Activated CD4-positive, alpha-beta memory T cell treated with anti-CD3 and anti-CD28 coated beads for 36 hours (primary cell): ENCODE data around the gene ARHGAP26. TPM values are rescaled to one million over a fixed set of nuclear protein-coding genes. Genes with fewer than 3 reads are reported as not detected.

Experiments
- CTCF ChIA-PET: fragments of 350-600 bp; sonication (Branson Sonifier 250); formaldehyde crosslinking; loops from one replicate; lab custom pipeline; 2021; ENCODE audit warnings: antibody characterized with exemption, inconsistent platforms; lab: Charles Lee
- POLR2A ChIA-PET: fragments of 350-600 bp; sonication (Branson Sonifier 250); formaldehyde crosslinking; loops from one replicate; lab custom pipeline; 2021; ENCODE audit warnings: antibody characterized with exemption; lab: Charles Lee
- DNase-seq: peaks from one replicate; pipeline ENCODE4 v3.0.0-alpha.2; 2020
- H3K27ac Mint-ChIP-seq: one replicate; pipeline ENCODE4 v1.8.0; 2021; ENCODE audit warnings: mixed read lengths
- H3K27me3 Mint-ChIP-seq: one replicate; pipeline ENCODE4 v1.8.0; 2021; ENCODE audit warnings: mixed read lengths
- H3K36me3 Mint-ChIP-seq: one replicate; pipeline ENCODE4 v1.8.0; 2021; ENCODE audit warnings: mixed read lengths
- H3K4me1 Mint-ChIP-seq: one replicate; pipeline ENCODE4 v1.8.0; 2021; ENCODE audit warnings: low read depth, mixed read lengths
- H3K4me3 Mint-ChIP-seq: one replicate; pipeline ENCODE4 v1.8.0; 2021; ENCODE audit warnings: mild to moderate bottlenecking, mixed read lengths
- H3K9me3 Mint-ChIP-seq: one replicate; pipeline ENCODE4 v1.8.0; 2021; ENCODE audit warnings: mixed read lengths
- intact Hi-C: fragments of 100-400 bp; cut with micrococcal nuclease; formaldehyde crosslinking; loops from one replicate; pipeline ENCODE4 v1.15.1; 2023
- total RNA-seq, 2 experiments: library from RNA; stranded (reverse); gene quantifications; one replicate each; pipeline ENCODE4 v1.2.3, GENCODE V29; 2021

ARHGAP26 gene
- total RNA-seq, 2 experiments from 2014 or later: 16.4 to 16.9 TPM

- Mint-ChIP-seq H3K4me3 (no peak overlapping the region), H3K4me1 (no peaks in the 10 kb centered on the region), H3K36me3 (peaks cover 7% of the 10 kb centered on the region), H3K27ac (no peak overlapping the region), H3K27me3 (no peaks in the 10 kb centered on the region), H3K9me3 (no peaks in the 10 kb centered on the region)
- no peak for DNase-seq
- ChIA-PET POLR2A (no interaction called here), CTCF (interaction anchor here (0.9 to 1.4 kb wide), 3 partner anchors 15 to 218 kb away, joined by 3 read pairs; no protein-coding TSS in a partner anchor)
- intact Hi-C loops: no loop called here
Observed at GRCh38 chr5:142935014-142935413, 164.8 kb downstream of the ARHGAP26 start.

GRCh38 chr5:142937374-142937773 is 167.2 kb downstream of the ARHGAP26 start:
- Mint-ChIP-seq H3K27me3 (no peaks in the 10 kb centered on the region), H3K9me3 (no peaks in the 10 kb centered on the region), H3K27ac (no peak overlapping the region), H3K4me1 (peaks cover 4% of the 10 kb centered on the region), H3K4me3 (no peak overlapping the region), H3K36me3 (peaks cover 4% of the 10 kb centered on the region)
- intact Hi-C loops: no loop called here
- CTCF ChIA-PET: no interaction called here
- DNase-seq: no peak
- POLR2A ChIA-PET: no interaction called here

- intact Hi-C loops: no loop called here
- Mint-ChIP-seq H3K4me3 (no peak overlapping the region), H3K9me3 (no peaks in the 10 kb centered on the region), H3K4me1 (peaks cover 4% of the 10 kb centered on the region), H3K36me3 (peaks cover 3% of the 10 kb centered on the region), H3K27me3 (no peaks in the 10 kb centered on the region), H3K27ac (no peak overlapping the region)
- ChIA-PET POLR2A (no interaction called here), CTCF (interaction anchor here (1.2 to 1.4 kb wide), 3 partner anchors 21 to 225 kb away, joined by 3 to 4 read pairs (median 3); no protein-coding TSS in a partner anchor)
- no peak for DNase-seq
Observed at GRCh38 chr5:142938266-142938880, 168.2 kb downstream of the ARHGAP26 start.

DNA sequence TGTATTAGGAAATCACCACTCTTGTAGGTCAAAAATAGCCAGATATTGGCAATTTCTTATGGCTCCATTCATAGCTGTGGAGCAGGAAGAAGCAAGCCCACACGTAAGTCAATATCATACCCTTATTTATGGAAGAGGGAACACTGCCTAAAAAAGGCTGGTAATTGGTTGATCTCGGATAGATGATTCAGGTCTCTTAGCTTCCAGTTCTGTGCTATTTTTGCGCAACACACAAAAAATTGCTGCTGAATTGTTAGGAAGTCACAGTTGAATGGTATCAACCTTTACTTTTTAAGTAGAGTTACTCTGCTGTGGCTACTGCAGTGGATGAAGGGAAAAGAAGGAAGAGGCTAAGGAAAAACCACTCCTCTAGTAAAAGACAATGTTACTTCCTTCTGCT is 168.8 kb downstream of the ARHGAP26 start:
- ChIA-PET CTCF (interaction anchor here (1.2 to 1.4 kb wide), 4 partner anchors 20 to 225 kb away, joined by 3 to 4 read pairs (median 3); no protein-coding TSS in a partner anchor), POLR2A (no interaction called here)
- Mint-ChIP-seq H3K4me3 (no peak overlapping the region), H3K9me3 (no peaks in the 10 kb centered on the region), H3K27me3 (no peaks in the 10 kb centered on the region), H3K4me1 (peaks cover 4% of the 10 kb centered on the region), H3K27ac (no peak overlapping the region), H3K36me3 (peaks cover 2% of the 10 kb centered on the region)
- no peak for DNase-seq
- intact Hi-C loops: no loop called here

- no peaks in the 10 kb centered on the region for H3K36me3 Mint-ChIP-seq
- no peak for DNase-seq
Observed at GRCh38 chr5:142939884-142940283, 169.7 kb downstream of the ARHGAP26 start.

GRCh38 chr5:142941245-142941644 is 171.1 kb downstream of the ARHGAP26 start:
- Mint-ChIP-seq H3K27me3 (no peaks in the 10 kb centered on the region), H3K9me3 (no peaks in the 10 kb centered on the region), H3K4me3 (no peak overlapping the region), H3K4me1 (peaks cover 4% of the 10 kb centered on the region), H3K36me3 (no peaks in the 10 kb centered on the region), H3K27ac (no peak overlapping the region)
- CTCF ChIA-PET: no interaction called here
- no peak for DNase-seq
- intact Hi-C loops: no loop called here
- POLR2A ChIA-PET: interaction anchor here (1.0 kb wide), 1 partner anchor 68 kb away, joined by 3 read pairs; no protein-coding TSS in a partner anchor

More at GRCh38 chr5:142939884-142940283, 169.7 kb downstream of the ARHGAP26 start:
- H3K27me3 Mint-ChIP-seq: no peaks in the 10 kb centered on the region
- CTCF ChIA-PET: interaction anchor here (1.3 kb wide), 2 partner anchors 20 to 51 kb away, joined by 3 read pairs; no protein-coding TSS in a partner anchor
- intact Hi-C loops: no loop called here
- H3K4me3 Mint-ChIP-seq: no peak overlapping the region
- no peaks in the 10 kb centered on the region for H3K9me3 Mint-ChIP-seq
- peaks cover 4% of the 10 kb centered on the region for H3K4me1 Mint-ChIP-seq
- H3K27ac Mint-ChIP-seq: no peak overlapping the region
- POLR2A ChIA-PET: interaction anchor here (1.1 kb wide), 1 partner anchor 63 kb away, joined by 4 read pairs; no protein-coding TSS in a partner anchor

DNA sequence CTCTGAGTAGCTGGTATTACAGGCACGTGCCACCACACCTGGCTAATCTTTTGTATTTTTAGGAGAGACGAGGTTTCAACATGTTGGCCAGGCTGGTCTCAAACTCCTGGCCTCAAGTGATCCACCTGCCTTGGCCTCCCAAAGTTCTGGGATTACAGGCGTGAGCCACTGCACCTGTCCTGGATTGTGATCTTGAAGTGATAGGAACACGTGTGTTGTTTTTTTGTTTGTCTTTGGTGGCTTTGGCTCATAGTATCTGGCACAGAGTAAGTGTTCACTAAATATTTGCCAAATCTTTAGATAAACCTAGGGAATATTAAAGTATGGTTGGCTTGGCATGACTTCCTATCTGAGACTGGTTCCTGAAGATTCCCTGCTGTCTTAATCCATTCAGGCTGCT is 172.7 kb downstream of the ARHGAP26 start:
- CTCF ChIA-PET: no interaction called here
- Mint-ChIP-seq H3K27me3 (no peaks in the 10 kb centered on the region), H3K4me1 (peaks cover 4% of the 10 kb centered on the region), H3K36me3 (no peaks in the 10 kb centered on the region), H3K9me3 (no peaks in the 10 kb centered on the region), H3K27ac (no peak overlapping the region), H3K4me3 (no peak overlapping the region)
- no peak for DNase-seq
- POLR2A ChIA-PET: no interaction called here
- intact Hi-C loops: no loop called here

DNA sequence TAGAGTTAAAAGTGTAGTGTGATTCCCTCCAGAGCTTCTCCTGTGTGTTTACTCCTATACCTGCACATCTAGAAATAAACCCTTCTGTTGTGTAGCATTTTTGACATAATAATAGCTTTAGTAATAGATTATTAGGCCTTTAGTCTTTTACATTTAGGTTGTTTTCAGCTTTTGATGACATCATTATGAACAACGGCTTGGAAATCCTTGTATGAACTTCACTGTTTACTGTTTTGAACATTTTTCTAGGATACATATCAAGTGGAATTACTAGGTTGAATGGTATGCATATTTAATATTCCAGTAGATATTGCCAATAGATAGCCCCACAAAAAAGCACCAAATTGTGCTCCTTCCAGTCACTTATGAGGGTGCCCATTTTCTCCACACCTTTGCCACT is 174.0 kb downstream of the ARHGAP26 start:
- H3K36me3 Mint-ChIP-seq: no peaks in the 10 kb centered on the region
- ChIA-PET CTCF (no interaction called here), POLR2A (no interaction called here)
- no peak overlapping the region for H3K27ac Mint-ChIP-seq
- DNase-seq: no peak
- H3K4me1 Mint-ChIP-seq: peaks cover 4% of the 10 kb centered on the region
- no peaks in the 10 kb centered on the region for H3K27me3 Mint-ChIP-seq
- H3K9me3 Mint-ChIP-seq: no peaks in the 10 kb centered on the region
- H3K4me3 Mint-ChIP-seq: no peak overlapping the region
- intact Hi-C loops: no loop called here

- intact Hi-C loops: no loop called here
- DNase-seq: no peak
- Mint-ChIP-seq H3K4me1 (peaks cover 4% of the 10 kb centered on the region), H3K36me3 (no peaks in the 10 kb centered on the region), H3K9me3 (no peaks in the 10 kb centered on the region), H3K27ac (no peak overlapping the region), H3K27me3 (no peaks in the 10 kb centered on the region), H3K4me3 (no peak overlapping the region)
- CTCF ChIA-PET: no interaction called here
- POLR2A ChIA-PET: no interaction called here
Observed at GRCh38 chr5:142945321-142945720, 175.1 kb downstream of the ARHGAP26 start.

DNA sequence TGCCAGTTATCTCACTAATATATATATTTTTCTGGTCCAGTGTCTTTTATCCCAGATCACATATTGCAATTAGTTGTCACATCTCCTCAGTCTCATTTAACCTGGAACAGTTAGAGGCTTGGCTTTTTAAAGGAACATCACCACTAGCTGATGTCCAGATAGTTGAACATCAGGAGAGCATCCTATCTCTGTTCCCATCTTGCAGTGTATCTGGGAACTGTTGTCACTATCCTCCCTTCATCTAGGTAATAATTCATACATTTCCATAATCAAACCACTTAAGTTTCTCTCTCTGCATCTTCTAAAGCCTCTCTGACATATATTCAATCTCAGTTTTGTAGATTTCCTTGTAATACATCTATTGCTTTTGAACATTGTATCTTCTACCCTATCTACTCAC is 175.7 kb downstream of the ARHGAP26 start:
- no peaks in the 10 kb centered on the region for H3K36me3 Mint-ChIP-seq
- ChIA-PET CTCF (interaction anchor here (1.0 to 1.2 kb wide), 2 partner anchors 57 to 233 kb away, joined by 3 read pairs; no protein-coding TSS in a partner anchor), POLR2A (no interaction called here)
- no peaks in the 10 kb centered on the region for H3K9me3 Mint-ChIP-seq
- intact Hi-C loops: no loop called here
- H3K27me3 Mint-ChIP-seq: no peaks in the 10 kb centered on the region
- no peak for DNase-seq
- H3K4me1 Mint-ChIP-seq: peaks cover 4% of the 10 kb centered on the region
- no peak overlapping the region for H3K4me3 Mint-ChIP-seq
- H3K27ac Mint-ChIP-seq: no peak overlapping the region

DNA sequence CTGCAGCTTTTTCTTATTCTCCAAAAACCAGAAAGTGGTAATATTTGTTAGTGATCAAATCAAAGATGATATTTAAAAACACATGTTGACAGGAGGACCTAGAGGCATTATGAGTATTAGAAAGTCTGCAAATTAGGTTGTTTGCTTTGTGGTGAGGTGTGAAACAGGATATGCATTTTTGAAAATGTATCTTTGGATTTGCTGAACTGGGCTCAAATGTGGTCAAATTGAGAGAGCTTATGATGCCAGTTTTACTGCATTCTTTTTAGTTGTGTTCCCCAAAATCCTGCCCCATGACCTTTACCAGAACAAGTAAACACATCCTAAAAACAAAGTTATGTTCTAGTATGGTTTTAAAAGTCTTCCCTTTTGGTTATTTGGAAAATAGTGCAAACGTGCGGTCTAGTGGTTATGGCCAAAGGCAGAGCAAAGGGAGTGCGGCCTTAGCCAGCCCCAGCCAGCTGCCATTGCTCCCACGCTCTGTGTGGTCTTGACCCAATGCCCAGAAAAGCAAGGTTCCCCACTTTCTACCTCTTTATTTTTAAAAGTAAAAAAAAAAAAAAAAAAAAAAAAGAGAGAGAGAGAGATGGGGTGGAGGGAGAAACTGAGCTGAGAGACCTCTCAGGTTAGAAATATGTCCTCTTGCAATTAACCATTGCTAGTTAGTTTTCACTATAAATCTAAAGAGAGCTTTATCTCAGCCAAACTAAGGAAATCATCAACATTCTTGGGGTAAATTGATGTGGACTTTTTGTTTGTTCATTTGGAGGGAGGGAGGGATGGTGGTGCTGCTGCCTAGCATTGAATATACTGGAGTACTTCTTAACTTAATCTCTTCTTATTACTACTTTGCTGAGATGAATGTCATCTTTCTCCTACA is 176.6 kb downstream of the ARHGAP26 start:
- POLR2A ChIA-PET: no interaction called here
- Mint-ChIP-seq H3K27me3 (no peaks in the 10 kb centered on the region), H3K36me3 (no peaks in the 10 kb centered on the region), H3K4me3 (no peak overlapping the region), H3K9me3 (no peaks in the 10 kb centered on the region), H3K4me1 (no peaks in the 10 kb centered on the region), H3K27ac (no peak overlapping the region)
- intact Hi-C loops: no loop called here
- DNase-seq: no peak
- CTCF ChIA-PET: interaction anchor here (0.5 to 1.2 kb wide), 3 partner anchors 58 to 345 kb away, joined by 3 read pairs; no protein-coding TSS in a partner anchor

- H3K4me3 Mint-ChIP-seq: no peak overlapping the region
- no peaks in the 10 kb centered on the region for H3K27me3 Mint-ChIP-seq
- no peak for DNase-seq
- CTCF ChIA-PET: no interaction called here
- peaks cover 4% of the 10 kb centered on the region for H3K4me1 Mint-ChIP-seq
- H3K9me3 Mint-ChIP-seq: no peaks in the 10 kb centered on the region
- H3K36me3 Mint-ChIP-seq: no peaks in the 10 kb centered on the region
- no peak overlapping the region for H3K27ac Mint-ChIP-seq
- intact Hi-C loops: no loop called here
- POLR2A ChIA-PET: no interaction called here
Observed at GRCh38 chr5:142947427-142947709, 177.2 kb downstream of the ARHGAP26 start.
